ENCODE results near the gene ATXN1.

DNA sequence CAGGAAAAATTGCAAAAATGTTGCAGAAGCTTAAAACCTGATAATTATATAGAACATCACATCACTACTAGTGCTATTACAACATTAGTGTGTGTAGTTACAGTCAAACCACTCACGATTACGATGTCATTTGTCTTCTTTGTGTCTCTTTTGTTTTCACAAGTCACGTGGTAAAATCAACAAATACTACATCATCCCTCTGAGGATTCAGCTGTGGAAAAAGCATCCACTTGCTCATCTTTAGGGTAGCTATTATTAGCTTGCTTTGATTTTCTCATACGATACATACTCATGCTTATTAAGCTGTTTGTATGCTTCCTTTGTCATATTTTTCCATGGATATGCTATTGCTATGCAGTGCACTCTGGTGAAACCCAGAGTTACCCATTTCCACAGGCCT is 22.2 kb upstream of the ATXN1 start:
- no peak for TF ChIP-seq ZBTB25 (CRISPR knock-in tag; IDR thresholded peaks at IDR 0.05)
- TF ChIP-seq POGZ (CRISPR knock-in tag; IDR thresholded peaks at IDR 0.05) = no peak
- TF ChIP-seq EP300 (IDR thresholded peaks at IDR 0.05; ENCODE audit: low read depth in 2 of 2, low read length in 2 of 2) = no peak
- TF ChIP-seq EP300 (CRISPR knock-in tag; IDR thresholded peaks at IDR 0.05; ENCODE audit: borderline replicate concordance) = no peak
- TF ChIP-seq SMC3 (IDR thresholded peaks at IDR 0.05; ENCODE audit: low read length) = no peak
- TF ChIP-seq, protein P1, sequence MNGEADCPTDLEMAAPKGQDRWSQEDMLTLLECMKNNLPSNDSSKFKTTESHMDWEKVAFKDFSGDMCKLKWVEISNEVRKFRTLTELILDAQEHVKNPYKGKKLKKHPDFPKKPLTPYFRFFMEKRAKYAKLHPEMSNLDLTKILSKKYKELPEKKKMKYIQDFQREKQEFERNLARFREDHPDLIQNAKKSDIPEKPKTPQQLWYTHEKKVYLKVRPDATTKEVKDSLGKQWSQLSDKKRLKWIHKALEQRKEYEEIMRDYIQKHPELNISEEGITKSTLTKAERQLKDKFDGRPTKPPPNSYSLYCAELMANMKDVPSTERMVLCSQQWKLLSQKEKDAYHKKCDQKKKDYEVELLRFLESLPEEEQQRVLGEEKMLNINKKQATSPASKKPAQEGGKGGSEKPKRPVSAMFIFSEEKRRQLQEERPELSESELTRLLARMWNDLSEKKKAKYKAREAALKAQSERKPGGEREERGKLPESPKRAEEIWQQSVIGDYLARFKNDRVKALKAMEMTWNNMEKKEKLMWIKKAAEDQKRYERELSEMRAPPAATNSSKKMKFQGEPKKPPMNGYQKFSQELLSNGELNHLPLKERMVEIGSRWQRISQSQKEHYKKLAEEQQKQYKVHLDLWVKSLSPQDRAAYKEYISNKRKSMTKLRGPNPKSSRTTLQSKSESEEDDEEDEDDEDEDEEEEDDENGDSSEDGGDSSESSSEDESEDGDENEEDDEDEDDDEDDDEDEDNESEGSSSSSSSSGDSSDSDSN (CRISPR knock-in tag; IDR thresholded peaks at IDR 0.05) = no peak
- no peak for TF ChIP-seq CTCF (CRISPR knock-in tag; IDR thresholded peaks at IDR 0.05)
- TF ChIP-seq CBX5 (CRISPR knock-in tag; IDR thresholded peaks at IDR 0.05; ENCODE audit: borderline replicate concordance) = no peak
- no peak for TF ChIP-seq REST (IDR thresholded peaks at IDR 0.05; ENCODE audit: borderline replicate concordance in 1 of 2, low read depth in 1 of 2, low read length in 2 of 2)
- TF ChIP-seq, protein P2, sequence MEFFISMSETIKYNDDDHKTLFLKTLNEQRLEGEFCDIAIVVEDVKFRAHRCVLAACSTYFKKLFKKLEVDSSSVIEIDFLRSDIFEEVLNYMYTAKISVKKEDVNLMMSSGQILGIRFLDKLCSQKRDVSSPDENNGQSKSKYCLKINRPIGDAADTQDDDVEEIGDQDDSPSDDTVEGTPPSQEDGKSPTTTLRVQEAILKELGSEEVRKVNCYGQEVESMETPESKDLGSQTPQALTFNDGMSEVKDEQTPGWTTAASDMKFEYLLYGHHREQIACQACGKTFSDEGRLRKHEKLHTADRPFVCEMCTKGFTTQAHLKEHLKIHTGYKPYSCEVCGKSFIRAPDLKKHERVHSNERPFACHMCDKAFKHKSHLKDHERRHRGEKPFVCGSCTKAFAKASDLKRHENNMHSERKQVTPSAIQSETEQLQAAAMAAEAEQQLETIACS (CRISPR knock-in tag; IDR thresholded peaks at IDR 0.05) = no peak
